Stimulated activated effector memory CD8-positive, alpha-beta T cell treated with anti-CD3 and anti-CD28 coated beads, Interleukin-12 subunit alpha, Interleukin-12 subunit beta, amount 100 ng/mL, for 72 hours (primary cell): ENCODE results near the gene SLC5A2.
A peak's percentile ranks its signal among the peaks of the same experiment; 100 is the strongest.

Experiments
- ATAC-seq: fragments of 150-1000 bp; cut with Tn5 transposase; 2 replicates; pipeline ENCODE4 v1.10.0; 2021
- DNase-seq, 2 donors: peaks; one replicate each; pipeline ENCODE4 v3.0.0; 2021 to 2022; ENCODE audit warnings: low spot score in 2 of 2
- H3K27ac Mint-ChIP-seq: one replicate; pipeline ENCODE4 v1.8.0; 2022; ENCODE audit warnings: mild to moderate bottlenecking, mixed read lengths
- H3K36me3 Mint-ChIP-seq: one replicate; pipeline ENCODE4 v1.8.0; 2022; ENCODE audit warnings: mild to moderate bottlenecking, mixed read lengths
- H3K4me1 Mint-ChIP-seq: one replicate; pipeline ENCODE4 v1.8.0; 2022; ENCODE audit warnings: mixed read lengths
- H3K4me3 Mint-ChIP-seq: one replicate; pipeline ENCODE4 v1.8.0; 2022; ENCODE audit warnings: mild to moderate bottlenecking, mixed read lengths
- H3K9me3 Mint-ChIP-seq: one replicate; pipeline ENCODE4 v1.8.0; 2022; ENCODE audit warnings: mixed read lengths

Gene SLC5A2

GRCh38 chr16:31467151-31467773, 15.7 kb upstream of the SLC5A2 start:
- H3K36me3 Mint-ChIP-seq, result peaks cover 31% of the 10 kb centered on the region
- no peaks in the 10 kb centered on the region for H3K9me3 Mint-ChIP-seq
- no peak for DNase-seq
- no peak overlapping the region for H3K4me3 Mint-ChIP-seq
- peak overlapping the region; percentile 80 for H3K27ac Mint-ChIP-seq
- peaks cover 14% of the 10 kb centered on the region for H3K4me1 Mint-ChIP-seq
- no peak for ATAC-seq

DNA sequence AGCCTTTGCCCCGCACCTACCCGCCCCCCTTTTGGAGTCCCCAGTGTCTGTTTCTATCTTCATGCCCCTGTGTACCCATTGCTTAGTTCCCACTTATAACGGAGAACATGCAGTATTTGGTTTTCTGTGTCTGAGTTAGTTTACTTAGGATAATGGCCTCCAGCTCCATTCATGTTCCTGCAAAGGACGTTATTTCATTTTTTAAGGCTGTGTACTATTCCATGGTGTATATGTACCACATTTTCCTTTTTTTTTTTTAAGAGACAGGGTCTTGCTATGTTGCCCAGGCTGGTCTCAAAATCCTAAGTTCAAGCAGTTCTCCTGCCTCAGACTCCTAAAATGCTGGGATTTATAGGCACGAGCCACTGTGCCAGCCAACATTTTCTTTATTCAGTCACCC, 15.1 kb upstream of the SLC5A2 start:
- Mint-ChIP-seq H3K4me1 (peaks cover 18% of the 10 kb centered on the region), H3K36me3 (peaks cover 25% of the 10 kb centered on the region), H3K9me3 (no peaks in the 10 kb centered on the region), H3K4me3 (no peak overlapping the region), H3K27ac (no peak overlapping the region)
- ATAC-seq (no peak), DNase-seq (no peak)

DNA sequence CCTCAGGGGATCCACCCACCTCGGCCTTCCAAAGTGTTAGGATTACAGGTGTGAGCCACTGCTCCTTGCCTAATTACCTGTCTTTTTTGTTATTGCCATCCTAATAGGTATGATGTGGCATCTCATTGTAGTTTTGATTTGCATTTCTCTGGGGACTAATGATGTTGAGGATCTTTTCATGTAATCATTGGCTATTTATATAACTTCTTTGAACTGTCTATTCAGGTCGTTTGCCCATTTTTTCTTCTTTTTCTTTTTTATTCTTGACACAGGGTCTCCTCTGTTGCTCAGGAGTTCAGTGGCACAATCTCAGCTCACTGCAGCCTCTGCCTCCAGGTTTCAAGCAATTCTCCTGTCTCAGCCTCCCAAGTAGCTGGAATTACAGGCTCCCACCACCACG, 12.3 kb upstream of the SLC5A2 start:
- DNase-seq, result no peak
- H3K9me3 Mint-ChIP-seq, result no peaks in the 10 kb centered on the region
- no peak overlapping the region for H3K4me3 Mint-ChIP-seq

DNA sequence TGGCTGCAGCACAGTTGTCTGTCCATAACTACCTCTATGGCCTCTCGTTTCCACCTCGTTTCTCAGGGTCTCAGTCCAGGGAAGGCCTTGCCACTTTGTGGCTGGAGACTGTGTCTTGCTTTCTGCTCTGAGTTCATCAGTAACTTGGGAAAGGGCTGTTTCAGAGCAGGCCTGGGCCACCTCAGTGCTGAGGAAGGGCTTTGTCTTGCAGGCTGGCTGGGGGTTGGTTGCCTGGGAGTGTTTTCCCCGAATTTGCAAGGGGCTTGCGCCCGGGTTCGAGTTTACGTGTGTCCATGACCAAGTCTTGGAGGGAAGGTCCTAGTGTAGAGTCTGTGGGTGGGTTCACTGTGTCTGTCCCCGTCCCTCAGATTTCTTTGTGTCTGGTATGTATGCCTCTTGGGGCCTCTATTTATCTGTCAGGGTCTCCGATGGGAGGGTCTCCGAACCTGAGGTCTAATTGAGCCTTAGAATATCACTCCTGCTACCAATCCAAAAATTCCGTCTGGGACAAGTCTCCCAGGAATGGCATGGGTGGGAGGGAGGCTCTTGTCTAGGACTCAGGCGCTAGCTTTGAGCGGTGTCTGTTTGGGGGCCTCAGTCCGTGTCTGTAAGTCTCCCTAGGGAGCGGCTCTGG, 11.6 kb upstream of the SLC5A2 start:
- ATAC-seq (no peak), DNase-seq (no peak)
- H3K4me3 Mint-ChIP-seq, result peak overlapping the region; percentile 62
- no peaks in the 10 kb centered on the region for H3K9me3 Mint-ChIP-seq
- H3K36me3 Mint-ChIP-seq, result peaks cover 8% of the 10 kb centered on the region
- H3K4me1 Mint-ChIP-seq, result peaks cover 21% of the 10 kb centered on the region
- no peak overlapping the region for H3K27ac Mint-ChIP-seq

More for the DNA sequence above, 12.3 kb upstream of the SLC5A2 start:
- ATAC-seq, result no peak
- H3K27ac Mint-ChIP-seq, result no peak overlapping the region
- peaks cover 16% of the 10 kb centered on the region for H3K4me1 Mint-ChIP-seq
- H3K36me3 Mint-ChIP-seq, result peaks cover 8% of the 10 kb centered on the region

DNA sequence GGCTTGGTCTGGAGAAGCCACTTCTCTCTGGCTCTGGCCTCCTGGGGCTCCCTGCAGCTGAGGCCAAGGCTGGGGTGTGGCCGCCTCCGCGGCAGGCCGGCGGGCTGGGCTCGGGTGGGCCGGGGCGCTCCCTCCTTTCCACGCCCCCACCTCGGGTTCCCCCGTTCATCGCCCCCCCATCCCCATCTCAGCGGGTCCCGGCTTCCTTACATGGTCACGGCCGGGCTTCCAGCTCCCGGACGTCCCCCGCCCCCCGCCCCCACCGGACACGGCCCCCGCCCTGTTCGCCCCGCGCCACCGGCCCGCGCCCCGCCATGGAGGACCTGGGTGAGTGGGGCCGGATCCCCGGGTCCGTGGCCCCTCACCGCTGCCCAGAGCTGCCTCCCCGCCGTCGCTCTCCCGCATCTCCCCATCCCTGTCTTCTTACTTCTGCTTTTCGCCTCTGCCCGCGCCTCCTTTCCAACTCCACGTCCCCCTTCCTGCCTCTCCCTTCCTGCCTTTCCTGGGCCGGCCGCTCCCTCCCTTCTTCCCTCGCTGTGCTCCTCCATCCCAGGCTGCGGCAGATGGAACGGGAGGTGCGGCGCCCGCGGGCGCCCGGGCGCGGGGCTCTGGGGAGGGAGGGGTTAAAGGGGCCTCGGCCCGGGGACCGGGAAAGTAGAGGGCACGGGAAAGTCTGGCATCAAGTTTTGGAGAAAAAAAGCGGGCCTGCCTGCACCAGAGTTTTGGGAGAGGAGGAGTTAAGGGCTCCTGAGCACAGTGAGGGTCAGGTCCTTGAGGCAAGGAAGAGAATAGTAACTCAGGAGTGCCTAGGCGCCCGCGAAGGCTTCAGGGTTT, 10.8 kb upstream of the SLC5A2 start, which contains the start of gene TGFB1I1:
TSS of gene TGFB1I1 (plus strand) at position 278 of the 834 bp plus-strand sequence. CDS start at position 315, 37 bp downstream.
- DNase-seq (no peak), ATAC-seq (no peak)
- peaks cover 3% of the 10 kb centered on the region for H3K36me3 Mint-ChIP-seq
- H3K4me3 Mint-ChIP-seq, result peak within 1 kb of the TSS; percentile 62
- no peaks in the 10 kb centered on the region for H3K9me3 Mint-ChIP-seq
- H3K27ac Mint-ChIP-seq, result peak within 1 kb of the TSS; percentile 26
- H3K4me1 Mint-ChIP-seq, result peaks cover 22% of the 10 kb centered on the region

GRCh38 chr16:31472709-31473203, 10.2 kb upstream of the SLC5A2 start:
- no peaks in the 10 kb centered on the region for H3K9me3 Mint-ChIP-seq
- peak overlapping the region; percentile 62 for H3K4me3 Mint-ChIP-seq
- no peaks in the 10 kb centered on the region for H3K36me3 Mint-ChIP-seq
- no peak for DNase-seq
- ATAC-seq, result peak; percentile 23
- peak overlapping the region; percentile 26 for H3K27ac Mint-ChIP-seq
- peaks cover 22% of the 10 kb centered on the region for H3K4me1 Mint-ChIP-seq

DNA sequence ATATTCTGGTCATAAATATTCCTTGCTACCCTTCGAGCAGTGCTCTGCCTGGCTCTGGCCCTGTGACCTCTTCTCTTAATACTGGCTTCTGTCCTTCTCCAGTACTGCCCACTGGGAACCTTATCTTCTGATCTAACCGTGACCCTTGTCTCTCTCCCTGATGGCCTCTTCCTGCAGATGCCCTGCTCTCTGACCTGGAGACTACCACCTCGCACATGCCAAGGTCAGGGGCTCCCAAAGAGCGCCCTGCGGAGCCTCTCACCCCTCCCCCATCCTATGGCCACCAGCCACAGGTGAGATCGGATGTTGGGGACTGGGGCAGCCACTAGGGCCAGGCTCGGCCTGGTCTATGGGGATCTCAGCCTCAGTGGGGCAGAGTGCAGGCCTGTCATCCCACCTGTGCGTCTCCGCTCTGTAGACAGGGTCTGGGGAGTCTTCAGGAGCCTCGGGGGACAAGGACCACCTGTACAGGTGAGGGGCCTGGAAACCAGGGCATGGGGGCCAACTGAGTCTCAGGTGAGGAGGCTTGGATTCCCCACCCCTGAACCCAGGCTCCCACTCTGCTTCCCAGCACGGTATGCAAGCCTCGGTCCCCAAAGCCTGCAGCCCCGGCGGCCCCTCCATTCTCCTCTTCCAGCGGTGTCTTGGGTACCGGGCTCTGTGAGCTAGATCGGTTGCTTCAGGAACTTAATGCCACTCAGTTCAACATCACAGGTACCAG, 9.5 kb upstream of the SLC5A2 start:
- H3K4me1 Mint-ChIP-seq, result peaks cover 28% of the 10 kb centered on the region
- H3K27ac Mint-ChIP-seq, result peak overlapping the region; percentile 26
- H3K36me3 Mint-ChIP-seq, result no peaks in the 10 kb centered on the region
- DNase-seq (no peak), ATAC-seq (no peak)
- peak overlapping the region; percentile 62 for H3K4me3 Mint-ChIP-seq
- H3K9me3 Mint-ChIP-seq, result no peaks in the 10 kb centered on the region

- H3K36me3 Mint-ChIP-seq, result no peaks in the 10 kb centered on the region
- DNase-seq (no peak), ATAC-seq (no peak)
- peaks cover 28% of the 10 kb centered on the region for H3K4me1 Mint-ChIP-seq
- no peak overlapping the region for H3K27ac Mint-ChIP-seq
- no peak overlapping the region for H3K4me3 Mint-ChIP-seq
- no peaks in the 10 kb centered on the region for H3K9me3 Mint-ChIP-seq
Measured at GRCh38 chr16:31474173-31474714, 8.7 kb upstream of the SLC5A2 start.

DNA sequence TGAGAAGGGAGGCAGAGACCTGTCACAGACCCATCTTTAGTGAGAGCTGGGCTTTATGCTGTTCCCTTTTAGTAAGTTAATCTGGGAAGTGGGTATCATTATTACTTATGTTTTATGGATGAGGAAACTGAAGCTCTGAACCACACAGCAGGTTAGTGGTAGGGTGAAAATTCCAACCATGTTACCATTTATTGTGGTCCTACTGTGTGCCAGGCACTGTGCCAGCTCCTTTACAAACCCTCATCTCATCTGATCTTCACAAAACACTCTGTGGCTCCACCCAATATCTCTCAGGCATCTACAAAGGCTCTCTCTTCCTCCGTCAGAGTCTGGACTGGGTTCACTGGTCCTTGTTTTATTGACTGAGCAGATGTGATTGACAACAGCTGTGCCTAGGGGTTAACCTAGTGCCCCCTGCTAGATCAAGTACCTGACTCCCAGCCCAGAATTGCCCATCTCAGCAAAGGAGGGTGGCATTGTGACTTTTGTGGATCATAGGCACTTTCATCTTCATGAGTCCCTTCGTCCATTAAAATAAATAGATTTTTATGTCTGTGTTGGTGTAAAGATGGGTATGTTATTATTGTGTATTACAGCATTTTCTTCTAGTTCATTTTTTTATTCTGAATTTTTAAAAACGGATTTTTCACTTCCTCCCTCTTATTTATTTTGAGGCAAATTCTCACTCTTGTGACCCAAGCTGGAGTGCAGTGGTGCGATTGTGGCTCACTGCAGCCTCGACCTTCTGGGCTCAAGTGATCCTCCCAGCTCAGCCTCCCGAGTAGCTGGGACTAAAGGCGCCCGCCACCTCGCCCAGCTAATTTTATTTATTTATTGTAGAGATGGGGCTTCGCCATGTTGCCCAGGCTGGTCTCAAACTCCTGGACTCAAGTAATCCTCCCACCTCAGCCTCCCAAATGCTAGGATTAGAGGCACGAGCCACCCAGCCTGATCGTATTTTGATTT, 7.9 kb upstream of the SLC5A2 start:
- no peak for DNase-seq
- H3K4me1 Mint-ChIP-seq, result peaks cover 28% of the 10 kb centered on the region
- no peaks in the 10 kb centered on the region for H3K9me3 Mint-ChIP-seq
- peak overlapping the region; percentile 83 for H3K4me3 Mint-ChIP-seq
- no peak for ATAC-seq
- H3K27ac Mint-ChIP-seq, result no peak overlapping the region
- H3K36me3 Mint-ChIP-seq, result no peaks in the 10 kb centered on the region

DNA sequence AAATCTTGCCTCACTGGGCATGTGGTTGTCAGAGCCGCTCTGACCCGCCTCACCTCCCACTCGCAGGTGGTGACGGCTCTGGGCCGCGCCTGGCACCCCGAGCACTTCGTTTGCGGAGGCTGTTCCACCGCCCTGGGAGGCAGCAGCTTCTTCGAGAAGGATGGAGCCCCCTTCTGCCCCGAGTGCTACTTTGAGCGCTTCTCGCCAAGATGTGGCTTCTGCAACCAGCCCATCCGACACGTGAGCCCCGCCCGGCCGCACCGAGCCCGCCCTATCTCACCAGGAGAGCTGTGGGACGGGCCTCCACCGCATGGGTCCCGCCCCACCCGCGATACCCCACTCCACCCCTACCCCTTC, 7.0 kb upstream of the SLC5A2 start:
- DNase-seq (no peak), ATAC-seq (no peak)
- H3K36me3 Mint-ChIP-seq, result no peaks in the 10 kb centered on the region
- H3K27ac Mint-ChIP-seq, result no peak overlapping the region
- H3K4me3 Mint-ChIP-seq, result peak overlapping the region; percentile 83
- H3K9me3 Mint-ChIP-seq, result no peaks in the 10 kb centered on the region
- peaks cover 28% of the 10 kb centered on the region for H3K4me1 Mint-ChIP-seq

DNA sequence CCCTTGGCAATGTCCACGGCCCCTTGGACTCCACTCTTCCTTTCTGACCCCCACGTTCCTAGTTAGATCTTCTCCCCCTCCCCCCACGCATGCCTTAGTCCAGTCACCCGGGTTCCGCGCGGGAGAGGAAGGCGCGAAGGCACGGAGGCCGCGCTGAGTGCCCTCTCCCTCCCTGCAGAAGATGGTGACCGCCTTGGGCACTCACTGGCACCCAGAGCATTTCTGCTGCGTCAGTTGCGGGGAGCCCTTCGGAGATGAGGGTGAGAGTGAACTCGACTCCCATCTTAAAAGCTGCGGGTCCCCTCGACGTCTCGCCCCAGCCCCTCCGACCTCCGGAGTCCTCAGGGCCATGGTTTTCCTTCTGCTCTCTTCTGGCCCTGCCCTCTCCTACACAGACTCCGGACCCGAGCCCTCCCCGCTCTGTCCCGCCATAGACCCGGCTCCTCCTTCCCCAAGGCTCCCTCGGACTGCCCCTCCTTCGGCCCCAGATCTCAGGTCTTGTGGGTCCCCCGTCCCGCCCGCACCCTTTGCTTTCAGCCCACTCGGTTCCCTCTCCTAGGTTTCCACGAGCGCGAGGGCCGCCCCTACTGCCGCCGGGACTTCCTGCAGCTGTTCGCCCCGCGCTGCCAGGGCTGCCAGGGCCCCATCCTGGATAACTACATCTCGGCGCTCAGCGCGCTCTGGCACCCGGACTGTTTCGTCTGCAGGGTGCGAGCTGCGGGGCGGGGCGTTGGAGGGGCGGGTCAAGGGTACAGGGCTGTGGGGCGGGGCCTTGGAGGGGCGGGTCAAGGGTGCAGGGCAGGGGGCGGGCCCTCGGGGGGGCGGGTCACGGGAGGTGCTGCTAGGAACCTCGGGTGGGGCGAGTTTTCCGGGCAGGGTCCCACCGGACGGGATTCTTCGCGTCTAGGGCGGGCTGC, 6.4 kb upstream of the SLC5A2 start:
- Mint-ChIP-seq H3K27ac (peak overlapping the region; percentile 77), H3K4me1 (peaks cover 28% of the 10 kb centered on the region), H3K9me3 (no peaks in the 10 kb centered on the region), H3K36me3 (no peaks in the 10 kb centered on the region), H3K4me3 (peak overlapping the region; percentile 83)
- ATAC-seq (peak; percentile 89), DNase-seq (peak; percentile 66 to 83)

DNA sequence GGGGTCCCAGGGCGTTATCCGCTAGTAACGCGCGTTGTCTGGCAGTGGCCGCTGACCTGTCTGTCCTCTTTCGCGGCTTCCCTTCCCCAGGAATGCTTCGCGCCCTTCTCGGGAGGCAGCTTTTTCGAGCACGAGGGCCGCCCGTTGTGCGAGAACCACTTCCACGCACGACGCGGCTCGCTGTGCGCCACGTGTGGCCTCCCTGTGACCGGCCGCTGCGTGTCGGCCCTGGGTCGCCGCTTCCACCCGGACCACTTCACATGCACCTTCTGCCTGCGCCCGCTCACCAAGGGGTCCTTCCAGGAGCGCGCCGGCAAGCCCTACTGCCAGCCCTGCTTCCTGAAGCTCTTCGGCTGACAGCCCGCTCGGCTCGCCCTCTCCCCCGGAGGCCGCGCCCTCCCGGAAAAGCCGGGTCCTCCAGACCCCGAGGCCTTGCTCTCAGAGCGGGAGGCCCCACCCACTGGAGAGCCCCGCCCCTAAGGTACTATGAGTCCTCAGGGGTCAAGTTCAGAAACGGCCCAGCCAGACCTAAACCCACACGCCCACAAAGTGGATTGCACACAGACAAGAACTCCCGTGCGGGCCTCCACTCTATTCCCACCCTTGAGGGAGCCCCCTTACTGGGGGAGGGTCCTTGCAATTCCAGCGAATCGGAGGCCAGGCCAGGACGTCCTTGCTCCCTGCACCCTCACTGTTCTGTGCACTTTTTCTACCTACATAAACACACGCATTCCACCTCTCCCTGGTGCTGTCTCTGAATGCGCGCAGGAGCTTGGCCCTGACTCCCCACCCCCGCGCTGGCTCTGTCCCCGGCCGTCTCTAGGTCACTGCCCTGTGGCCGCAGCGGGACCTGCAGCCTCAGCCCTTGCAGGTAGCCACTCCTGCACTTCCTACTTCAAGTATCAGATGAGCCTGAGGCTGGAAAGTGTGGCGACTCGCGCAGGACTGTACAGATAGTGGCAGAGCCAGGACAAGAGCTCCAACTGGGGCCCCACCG, 5.4 kb upstream of the SLC5A2 start:
- H3K36me3 Mint-ChIP-seq, result no peaks in the 10 kb centered on the region
- H3K4me1 Mint-ChIP-seq, result peaks cover 25% of the 10 kb centered on the region
- no peak overlapping the region for H3K27ac Mint-ChIP-seq
- H3K9me3 Mint-ChIP-seq, result no peaks in the 10 kb centered on the region
- peak overlapping the region; percentile 83 for H3K4me3 Mint-ChIP-seq
- ATAC-seq (peak; percentile 43), DNase-seq (peak in 1 of 2 donors; percentile 63)
